ENCODE results near the gene CYB5R4. TPM values are rescaled to one million over a fixed set of nuclear protein-coding genes. Genes with fewer than 3 reads are reported as not detected.
A peak's percentile ranks its signal among the peaks of the same experiment; 100 is the strongest.

The CYB5R4 gene, protein sequence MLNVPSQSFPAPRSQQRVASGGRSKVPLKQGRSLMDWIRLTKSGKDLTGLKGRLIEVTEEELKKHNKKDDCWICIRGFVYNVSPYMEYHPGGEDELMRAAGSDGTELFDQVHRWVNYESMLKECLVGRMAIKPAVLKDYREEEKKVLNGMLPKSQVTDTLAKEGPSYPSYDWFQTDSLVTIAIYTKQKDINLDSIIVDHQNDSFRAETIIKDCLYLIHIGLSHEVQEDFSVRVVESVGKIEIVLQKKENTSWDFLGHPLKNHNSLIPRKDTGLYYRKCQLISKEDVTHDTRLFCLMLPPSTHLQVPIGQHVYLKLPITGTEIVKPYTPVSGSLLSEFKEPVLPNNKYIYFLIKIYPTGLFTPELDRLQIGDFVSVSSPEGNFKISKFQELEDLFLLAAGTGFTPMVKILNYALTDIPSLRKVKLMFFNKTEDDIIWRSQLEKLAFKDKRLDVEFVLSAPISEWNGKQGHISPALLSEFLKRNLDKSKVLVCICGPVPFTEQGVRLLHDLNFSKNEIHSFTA
- total RNA-seq = 10 to 100 TPM in 2 of 8 experiments, 1 to 10 TPM in 6; 2.3 to 15.2 (median 6.3) TPM

DNA sequence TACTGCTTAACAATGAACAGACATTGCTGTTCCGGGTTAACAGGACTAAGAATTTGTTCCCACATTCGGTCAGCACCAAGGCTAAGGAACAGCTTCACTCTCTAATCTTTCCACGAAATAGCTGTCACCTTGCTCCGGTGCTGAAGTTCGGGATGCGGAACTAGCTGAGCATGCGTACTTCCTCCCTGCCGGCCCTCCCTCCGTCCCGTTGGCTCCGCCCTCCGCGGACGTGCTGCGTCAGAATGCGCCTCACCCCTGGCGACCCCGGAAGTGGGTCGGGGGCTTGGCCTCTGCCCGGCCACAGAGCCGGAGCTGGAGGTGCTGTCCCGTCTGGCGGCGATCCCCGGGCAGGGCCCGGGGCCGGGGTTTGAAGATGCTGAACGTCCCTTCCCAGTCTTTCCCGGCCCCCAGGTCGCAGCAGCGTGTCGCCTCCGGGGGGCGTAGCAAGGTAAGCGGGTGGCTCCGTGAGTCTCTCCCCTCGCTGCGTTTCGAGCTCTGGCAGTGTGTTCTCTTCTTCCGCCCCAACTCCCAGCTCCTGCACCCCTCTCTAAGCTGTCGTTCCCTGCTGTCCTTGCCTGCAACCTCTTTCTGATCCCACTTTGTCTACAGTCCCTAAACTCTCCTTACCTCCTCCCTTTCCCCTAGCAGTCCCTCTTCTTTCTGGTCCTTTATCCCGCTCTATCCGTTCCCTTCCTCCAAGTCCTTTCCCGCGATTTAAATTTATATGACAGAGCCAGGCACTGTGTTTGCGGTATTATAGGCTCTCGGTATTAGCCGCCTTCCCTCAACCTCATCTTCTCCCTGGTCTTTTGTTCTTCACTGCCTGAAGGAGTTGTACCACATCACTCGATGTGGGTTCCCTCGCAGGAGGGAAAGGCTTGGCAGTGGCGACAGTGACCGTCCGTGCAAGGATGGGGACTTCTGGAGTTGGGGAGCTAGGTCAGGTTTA is at the start of gene CYB5R4:
TSS of gene CYB5R4 (plus strand) at position 280 of the 949 bp plus-strand sequence. CDS start at position 374, 94 bp downstream.
- WGBS, 10 experiments = 0 to 6% (median 2%) methylated on average over 5 to 26 of the region's 53 CpGs
- peaks cover 5 to 14% of the 10 kb centered on the region in 2 donors for H3K4me1 ChIP-seq (replicated peaks in 1 of 2)
- peak; percentile 93 to 99 (median 97) for ATAC-seq (replicated peaks in 6 of 8)
- in situ Hi-C loops (cut with MboI; ENCODE audit: low pct_unique_long_range_greater_than_20kb in 2 of 9, low sequenced_read_pairs in 9 of 9, unreplicated experiment in 9 of 9) = loop anchor here in 1 of 9 experiments (25.0 kb wide), 1 partner anchor 147 kb away; the partner anchor contains the start of gene SNAP91
- peak within 1 kb of the TSS; percentile 72 to 96 (median 74) for H3K4me3 ChIP-seq
- H3K27ac ChIP-seq = peak within 1 kb of the TSS in 1 of 2 donors; percentile 68

DNA sequence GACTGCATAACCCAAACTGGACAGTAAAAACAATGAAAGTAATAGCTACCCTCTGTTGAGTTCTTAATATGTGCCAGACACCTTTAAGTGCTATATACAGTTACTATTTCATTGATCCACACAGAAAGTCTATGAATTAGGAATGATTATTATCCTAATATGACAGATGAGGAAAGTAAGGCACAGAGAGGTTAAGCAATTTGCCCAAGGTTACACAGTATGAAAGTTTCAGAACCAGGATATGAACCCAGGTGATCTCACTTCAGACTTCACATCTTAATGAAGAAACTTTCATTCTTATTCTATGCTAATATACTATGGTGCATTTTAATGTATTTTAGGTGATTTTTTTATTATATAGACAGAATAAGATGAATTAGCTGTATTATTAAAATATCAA is 46.9 kb upstream of the CYB5R4 start:
- ATAC-seq (replicated peaks in 6 of 8) = no peak
- no peak overlapping the region for H3K27ac ChIP-seq
- in situ Hi-C loops (cut with MboI; ENCODE audit: low pct_unique_long_range_greater_than_20kb in 2 of 9, low sequenced_read_pairs in 9 of 9, unreplicated experiment in 9 of 9) = no loop called here
- no peaks in the 10 kb centered on the region for H3K4me1 ChIP-seq (replicated peaks in 1 of 2)
- H3K4me3 ChIP-seq = no peak overlapping the region

DNA sequence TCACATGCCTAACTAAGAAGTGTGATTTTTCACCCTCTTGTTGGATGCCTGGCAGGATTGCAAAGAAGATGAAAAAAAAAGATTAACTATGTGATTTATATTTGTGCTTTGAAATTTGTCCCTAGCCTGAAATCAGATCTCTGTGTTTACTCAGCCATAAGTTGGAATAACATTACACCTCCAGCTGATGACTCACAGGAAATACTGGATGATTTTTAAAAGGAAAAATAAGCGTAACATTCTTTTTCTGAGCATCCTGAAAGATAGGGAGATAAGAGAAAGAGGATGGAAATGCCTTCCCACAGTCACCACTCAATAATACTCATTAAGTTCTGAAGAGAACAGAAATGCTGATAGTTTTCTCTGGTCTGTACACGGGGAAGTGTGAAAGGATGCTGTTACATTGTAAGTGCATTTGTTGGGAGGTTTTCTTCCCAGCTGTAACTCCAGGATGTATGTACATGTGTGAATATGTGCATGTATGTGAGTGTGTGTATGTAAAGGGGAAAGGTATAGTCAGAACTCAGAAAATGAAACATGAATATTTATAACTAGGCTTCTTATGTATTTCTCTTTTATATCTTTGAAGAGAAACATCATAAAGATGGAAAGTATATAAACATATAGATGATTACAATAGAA is 43.7 kb upstream of the CYB5R4 start:
- in situ Hi-C loops (cut with MboI; ENCODE audit: low pct_unique_long_range_greater_than_20kb in 2 of 9, low sequenced_read_pairs in 9 of 9, unreplicated experiment in 9 of 9) = no loop called here
- no peak overlapping the region for H3K27ac ChIP-seq
- no peak overlapping the region for H3K4me3 ChIP-seq
- ATAC-seq (replicated peaks in 6 of 8) = peak in 7 of 8 experiments; percentile 19 to 83 (median 50)
- 0 to 100% (median 38%) methylated on average over 1 to 2 of the region's 2 CpGs; no CpG with 5 or more reads in 2 of the 10 experiments for WGBS, 10 experiments
- H3K4me1 ChIP-seq (replicated peaks in 1 of 2) = no peaks in the 10 kb centered on the region

- in situ Hi-C loops (cut with MboI; ENCODE audit: low pct_unique_long_range_greater_than_20kb in 2 of 9, low sequenced_read_pairs in 9 of 9, unreplicated experiment in 9 of 9) = no loop called here
- Histone ChIP-seq H3K27ac (no peak overlapping the region), H3K4me3 (no peak overlapping the region), H3K4me1 (replicated peaks in 1 of 2) (no peaks in the 10 kb centered on the region)
- WGBS, 10 experiments = 15 to 100% (median 76%) methylated on average over 1 to 3 of the region's 3 CpGs
- ATAC-seq (replicated peaks in 6 of 8) = no peak
These were observed 36.8 kb upstream of the CYB5R4 start for GRCh38 chr6:83822629-83823169.

DNA sequence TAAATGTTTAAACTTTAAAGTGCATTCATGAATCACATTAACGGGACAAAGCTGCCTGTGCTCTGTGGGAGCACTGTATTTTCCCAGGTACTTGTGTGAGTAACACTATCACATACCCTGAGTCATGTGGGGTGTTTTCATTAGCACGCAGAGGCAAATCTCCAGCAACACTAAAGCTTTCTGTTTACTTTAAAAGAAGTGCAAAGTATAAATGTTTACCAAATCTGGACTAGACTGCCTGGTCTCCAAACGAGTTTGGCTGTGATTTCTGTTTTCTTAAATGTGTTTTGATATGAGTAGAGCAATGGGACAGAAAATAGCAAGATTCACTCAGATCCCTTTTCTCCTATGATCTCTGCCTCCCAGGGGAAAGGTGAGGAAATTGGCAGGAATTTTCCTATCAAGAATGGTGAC is 35.1 kb upstream of the CYB5R4 start:
- ATAC-seq (replicated peaks in 6 of 8) = peak in 3 of 8 experiments; percentile 48 to 65 (median 58)
- in situ Hi-C loops (cut with MboI; ENCODE audit: low pct_unique_long_range_greater_than_20kb in 2 of 9, low sequenced_read_pairs in 9 of 9, unreplicated experiment in 9 of 9) = no loop called here

GRCh38 chr6:83824831-83825230 is 34.7 kb upstream of the CYB5R4 start:
- peak in 1 of 8 experiments; percentile 36 for ATAC-seq (replicated peaks in 6 of 8)
- 6 to 60% (median 31%) methylated on average over 1 to 2 of the region's 2 CpGs; no CpG with 5 or more reads in 2 of the 10 experiments for WGBS, 10 experiments
- in situ Hi-C loops (cut with MboI; ENCODE audit: low pct_unique_long_range_greater_than_20kb in 2 of 9, low sequenced_read_pairs in 9 of 9, unreplicated experiment in 9 of 9) = loop anchor here in 1 of 9 experiments (25.0 kb wide), 1 partner anchor 113 kb away; the partner anchor contains the start of gene SNAP91
- Histone ChIP-seq H3K4me3 (no peak overlapping the region), H3K27ac (no peak overlapping the region), H3K4me1 (replicated peaks in 1 of 2) (no peaks in the 10 kb centered on the region)

More for the DNA sequence above, 35.1 kb upstream of the CYB5R4 start:
- 0 to 80% (median 43%) methylated on average over 1 to 3 of the region's 3 CpGs for WGBS, 10 experiments
- Histone ChIP-seq H3K27ac (no peak overlapping the region), H3K4me3 (no peak overlapping the region), H3K4me1 (replicated peaks in 1 of 2) (no peaks in the 10 kb centered on the region)

DNA sequence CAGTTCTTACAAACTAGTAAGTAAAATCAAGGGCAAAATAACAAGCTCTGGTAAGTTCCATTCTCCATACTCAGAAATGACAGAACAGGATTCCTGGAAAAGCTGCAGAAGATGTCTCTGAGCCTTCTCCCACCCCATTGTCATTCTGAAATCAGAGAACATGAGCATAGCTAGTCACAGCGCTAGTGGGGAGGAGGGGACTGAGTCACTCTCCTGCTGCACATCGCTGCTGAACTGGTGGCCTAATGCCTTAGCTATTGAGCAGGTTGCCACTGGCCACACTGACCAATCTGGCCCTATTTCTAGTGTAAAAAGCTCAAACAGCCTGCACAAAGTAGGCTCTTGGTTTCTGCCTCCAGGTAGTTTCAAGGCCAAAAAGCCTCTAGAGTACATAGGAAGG is 32.4 kb upstream of the CYB5R4 start:
- in situ Hi-C loops (cut with MboI; ENCODE audit: low pct_unique_long_range_greater_than_20kb in 2 of 9, low sequenced_read_pairs in 9 of 9, unreplicated experiment in 9 of 9) = loop anchor here in 1 of 9 experiments (25.0 kb wide), 1 partner anchor 115 kb away; the partner anchor contains the start of gene SNAP91
- Histone ChIP-seq H3K27ac (no peak overlapping the region), H3K4me1 (replicated peaks in 1 of 2) (no peaks in the 10 kb centered on the region), H3K4me3 (no peak overlapping the region)
- 0 to 67% (median 20%) methylated on average over 1 to 2 of the region's 2 CpGs; no CpG with 5 or more reads in 5 of the 10 experiments for WGBS, 10 experiments
- peak in 6 of 8 experiments; percentile 58 to 73 (median 66) for ATAC-seq (replicated peaks in 6 of 8)

GRCh38 chr6:83838727-83839126 is 20.8 kb upstream of the CYB5R4 start:
- 0 to 91% (median 72%) methylated on average over 1 to 6 of the region's 6 CpGs for WGBS, 10 experiments
- Histone ChIP-seq H3K4me3 (no peak overlapping the region), H3K27ac (no peak overlapping the region), H3K4me1 (replicated peaks in 1 of 2) (no peaks in the 10 kb centered on the region)
- peak in 2 of 8 experiments; percentile 41 to 75 for ATAC-seq (replicated peaks in 6 of 8)
- in situ Hi-C loops (cut with MboI; ENCODE audit: low pct_unique_long_range_greater_than_20kb in 2 of 9, low sequenced_read_pairs in 9 of 9, unreplicated experiment in 9 of 9) = loop anchor here in 1 of 9 experiments (25.0 kb wide), 1 partner anchor 126 kb away; the partner anchor contains the start of gene SNAP91

GRCh38 chr6:83844170-83844569 is 15.3 kb upstream of the CYB5R4 start:
- ATAC-seq (replicated peaks in 6 of 8) = peak in 2 of 8 experiments; percentile 18 to 46
- no peaks in the 10 kb centered on the region for H3K4me1 ChIP-seq (replicated peaks in 1 of 2)
- H3K27ac ChIP-seq = no peak overlapping the region
- 40 to 100% (median 91%) methylated on average over 1 to 3 of the region's 3 CpGs; no CpG with 5 or more reads in 1 of the 10 experiments for WGBS, 10 experiments
- in situ Hi-C loops (cut with MboI; ENCODE audit: low pct_unique_long_range_greater_than_20kb in 2 of 9, low sequenced_read_pairs in 9 of 9, unreplicated experiment in 9 of 9) = loop anchor here in 1 of 9 experiments (25.0 kb wide), 1 partner anchor 132 kb away; the partner anchor contains the start of gene SNAP91
- H3K4me3 ChIP-seq = no peak overlapping the region

- Histone ChIP-seq H3K4me3 (no peak overlapping the region), H3K27ac (no peak overlapping the region), H3K4me1 (replicated peaks in 1 of 2) (no peaks in the 10 kb centered on the region)
- in situ Hi-C loops (cut with MboI; ENCODE audit: low pct_unique_long_range_greater_than_20kb in 2 of 9, low sequenced_read_pairs in 9 of 9, unreplicated experiment in 9 of 9) = loop anchor here in 1 of 9 experiments (25.0 kb wide), 1 partner anchor 134 kb away; the partner anchor contains the start of gene SNAP91
- peak in 2 of 8 experiments; percentile 39 to 45 for ATAC-seq (replicated peaks in 6 of 8)
- WGBS, 10 experiments = 0 to 83% (median 25%) methylated on average over 1 of the region's 1 CpG; no CpG with 5 or more reads in 3 of the 10 experiments
These were observed 13.2 kb upstream of the CYB5R4 start for GRCh38 chr6:83846291-83846690.

DNA sequence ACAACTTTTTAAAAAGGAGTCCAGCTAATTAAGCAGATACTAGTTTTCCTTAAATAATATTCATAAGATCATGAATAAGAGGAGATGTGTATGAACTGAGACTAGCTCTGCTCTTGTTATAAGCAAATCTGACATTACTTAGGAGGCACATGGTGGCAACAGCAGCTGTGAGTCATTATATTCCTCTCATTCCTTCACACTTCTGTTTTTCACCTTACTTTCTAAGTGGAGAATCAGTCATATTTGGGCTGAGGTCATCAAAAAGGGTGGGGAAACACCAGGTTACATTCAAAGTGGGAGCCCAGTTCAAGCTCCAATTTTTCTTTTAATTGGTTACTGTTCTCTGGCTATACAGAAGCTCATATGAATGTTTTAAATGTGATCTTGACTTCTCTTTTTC is 12.3 kb upstream of the CYB5R4 start:
- no peak overlapping the region for H3K4me3 ChIP-seq
- H3K27ac ChIP-seq = no peak overlapping the region
- H3K4me1 ChIP-seq (replicated peaks in 1 of 2) = peaks cover 0 to under 1% of the 10 kb centered on the region in 2 donors
- no peak for ATAC-seq (replicated peaks in 6 of 8)
- in situ Hi-C loops (cut with MboI; ENCODE audit: low pct_unique_long_range_greater_than_20kb in 2 of 9, low sequenced_read_pairs in 9 of 9, unreplicated experiment in 9 of 9) = loop anchor here in 1 of 9 experiments (25.0 kb wide), 1 partner anchor 135 kb away; the partner anchor contains the start of gene SNAP91
